Loucy (cell line): Measurements from ENCODE around the gene HIVEP1.

Experiments
- H2AFZ ChIP-seq: fragments of 200-600 bp; sonication (generic); 2 replicates; pipeline ENCODE4 v1.6.0; 2016; ENCODE audit warnings: antibody characterized with exemption, mild to moderate bottlenecking, low read length, moderate library complexity
- H3F3A ChIP-seq: fragments of 200-600 bp; 2 replicates; pipeline ENCODE4 v1.6.0; 2016; ENCODE audit warnings: antibody characterized with exemption, low read depth, mild to moderate bottlenecking
- H3K27me3 ChIP-seq: fragments of 200-600 bp; sonication (generic); 2 replicates; pipeline ENCODE4 v1.6.1; 2014; ENCODE audit warnings: low read length, mild to moderate bottlenecking; ENCODE audit not compliant: insufficient read depth, poor library complexity, severe bottlenecking
- H3K36me3 ChIP-seq: fragments of 200-600 bp; sonication (generic); 2 replicates; pipeline ENCODE4 v1.6.1; 2016; ENCODE audit warnings: low read length; ENCODE audit not compliant: insufficient read depth
- H3K4me1 ChIP-seq: fragments of 200-600 bp; sonication (generic); 2 replicates; pipeline ENCODE4 v1.5.1; 2014; ENCODE audit warnings: low read length, mild to moderate bottlenecking; ENCODE audit not compliant: insufficient read depth, poor library complexity, severe bottlenecking
- H3K4me2 ChIP-seq: fragments of 200-600 bp; sonication (generic); 2 replicates; pipeline ENCODE4 v1.6.0; 2014; ENCODE audit warnings: antibody characterized with exemption, low read length, low read depth, mild to moderate bottlenecking; ENCODE audit not compliant: poor library complexity, severe bottlenecking
- H3K4me3 ChIP-seq: fragments of 200-600 bp; sonication (generic); 2 replicates; pipeline ENCODE4 v1.5.1; 2014; ENCODE audit warnings: low read length, mild to moderate bottlenecking, mixed read lengths; ENCODE audit not compliant: poor library complexity, severe bottlenecking
- H3K79me2 ChIP-seq: fragments of 200-600 bp; sonication (generic); 2 replicates; pipeline ENCODE4 v1.6.1; 2014; ENCODE audit warnings: low read length; ENCODE audit not compliant: insufficient read depth
- H3K9ac ChIP-seq: fragments of 200-600 bp; sonication (generic); 2 replicates; pipeline ENCODE4 v1.6.0; 2014; ENCODE audit warnings: mild to moderate bottlenecking, low read depth, low read length, moderate library complexity; ENCODE audit not compliant: poor library complexity, severe bottlenecking
- H3K9me2 ChIP-seq: fragments of 200-600 bp; sonication (generic); replicated peaks from 2 replicates; pipeline ENCODE4 v1.6.1; 2016; ENCODE audit warnings: low read depth, low read length, mixed read lengths
- H3K9me3 ChIP-seq: fragments of 200-600 bp; sonication (generic); 2 replicates; pipeline ENCODE4 v1.6.1; 2014; ENCODE audit warnings: mild to moderate bottlenecking, antibody characterized with exemption, low read length, low read depth; ENCODE audit not compliant: insufficient read depth
- H4K20me1 ChIP-seq: fragments of 200-600 bp; sonication (generic); 2 replicates; pipeline ENCODE4 v1.6.0; 2014; ENCODE audit warnings: antibody characterized with exemption, low read length, mild to moderate bottlenecking; ENCODE audit not compliant: insufficient read depth, poor library complexity, severe bottlenecking
- EZH2phosphoT487 ChIP-seq: fragments of 200-600 bp; IDR thresholded peaks from 2 replicates; pipeline ENCODE4 v1.6.1; 2018; ENCODE audit warnings: antibody characterized with exemption, mild to moderate bottlenecking, moderate library complexity, borderline replicate concordance
- TF ChIP-seq, protein P1 (sequence below): fragments of 200-600 bp; sonication (generic); conservative IDR thresholded peaks from 2 replicates; pipeline ENCODE4 v1.5.1; 2014; ENCODE audit warnings: mild to moderate bottlenecking, antibody characterized with exemption, low read length

HIVEP1 gene

DNA sequence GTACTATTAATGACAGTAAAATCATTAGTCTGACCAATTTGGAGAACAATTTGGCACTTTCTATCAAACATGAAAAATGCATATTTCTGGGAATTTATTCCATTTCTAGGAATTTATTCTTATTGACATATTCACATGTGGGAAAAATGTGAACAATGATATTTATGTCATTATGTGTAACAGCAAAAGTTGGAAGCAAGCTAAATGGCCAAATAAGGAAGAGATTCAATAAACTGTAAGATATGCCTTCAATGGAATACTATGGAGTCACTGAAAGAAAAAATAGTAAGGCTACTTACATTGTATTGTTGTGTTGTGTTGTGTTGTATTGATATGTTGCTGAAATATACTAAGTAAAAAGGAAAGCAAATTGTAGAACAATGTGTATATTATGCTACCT, 177.5 kb downstream of the HIVEP1 start:
- Histone ChIP-seq H2AFZ (no peak overlapping the region), H3F3A (no peaks in the 10 kb centered on the region), H3K4me3 (no peak overlapping the region), H3K4me2 (no peak overlapping the region), H3K79me2 (no peaks in the 10 kb centered on the region), H4K20me1 (no peaks in the 10 kb centered on the region), H3K9me2 (no peaks in the 10 kb centered on the region), H3K27me3 (no peaks in the 10 kb centered on the region), H3K4me1 (no peaks in the 10 kb centered on the region), H3K36me3 (no peaks in the 10 kb centered on the region), H3K9me3 (no peaks in the 10 kb centered on the region), H3K9ac (no peak overlapping the region)
- TF ChIP-seq EZH2phosphoT487 = no peak

DNA sequence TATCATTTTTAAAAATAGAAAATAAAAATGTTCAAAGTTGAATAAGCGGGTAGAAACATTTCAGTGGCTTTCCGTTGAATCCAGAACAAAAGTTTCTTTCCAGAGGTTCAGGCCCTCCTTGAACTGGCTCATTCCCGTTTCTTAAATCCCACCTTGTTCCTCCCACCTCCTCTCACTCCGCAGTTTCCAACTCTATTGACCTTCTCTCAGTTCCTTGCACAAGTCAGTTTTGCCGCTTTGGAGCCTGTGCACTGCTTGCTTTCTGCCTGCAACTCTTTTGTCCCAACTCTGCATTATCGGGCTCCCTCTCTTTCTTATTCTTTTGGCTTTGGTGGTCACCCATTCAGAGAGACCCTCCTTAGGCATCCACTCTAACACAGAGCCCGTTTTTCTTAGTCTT, 178.1 kb downstream of the HIVEP1 start:
- Histone ChIP-seq H4K20me1 (no peaks in the 10 kb centered on the region), H2AFZ (no peak overlapping the region), H3K9me2 (no peaks in the 10 kb centered on the region), H3F3A (no peaks in the 10 kb centered on the region), H3K36me3 (no peaks in the 10 kb centered on the region), H3K9me3 (no peaks in the 10 kb centered on the region), H3K79me2 (no peaks in the 10 kb centered on the region), H3K4me2 (no peak overlapping the region), H3K27me3 (no peaks in the 10 kb centered on the region), H3K4me3 (no peak overlapping the region), H3K4me1 (no peaks in the 10 kb centered on the region), H3K9ac (no peak overlapping the region)
- TF ChIP-seq, protein P1, sequence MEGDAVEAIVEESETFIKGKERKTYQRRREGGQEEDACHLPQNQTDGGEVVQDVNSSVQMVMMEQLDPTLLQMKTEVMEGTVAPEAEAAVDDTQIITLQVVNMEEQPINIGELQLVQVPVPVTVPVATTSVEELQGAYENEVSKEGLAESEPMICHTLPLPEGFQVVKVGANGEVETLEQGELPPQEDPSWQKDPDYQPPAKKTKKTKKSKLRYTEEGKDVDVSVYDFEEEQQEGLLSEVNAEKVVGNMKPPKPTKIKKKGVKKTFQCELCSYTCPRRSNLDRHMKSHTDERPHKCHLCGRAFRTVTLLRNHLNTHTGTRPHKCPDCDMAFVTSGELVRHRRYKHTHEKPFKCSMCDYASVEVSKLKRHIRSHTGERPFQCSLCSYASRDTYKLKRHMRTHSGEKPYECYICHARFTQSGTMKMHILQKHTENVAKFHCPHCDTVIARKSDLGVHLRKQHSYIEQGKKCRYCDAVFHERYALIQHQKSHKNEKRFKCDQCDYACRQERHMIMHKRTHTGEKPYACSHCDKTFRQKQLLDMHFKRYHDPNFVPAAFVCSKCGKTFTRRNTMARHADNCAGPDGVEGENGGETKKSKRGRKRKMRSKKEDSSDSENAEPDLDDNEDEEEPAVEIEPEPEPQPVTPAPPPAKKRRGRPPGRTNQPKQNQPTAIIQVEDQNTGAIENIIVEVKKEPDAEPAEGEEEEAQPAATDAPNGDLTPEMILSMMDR = no peak
- TF ChIP-seq EZH2phosphoT487 = no peak

DNA sequence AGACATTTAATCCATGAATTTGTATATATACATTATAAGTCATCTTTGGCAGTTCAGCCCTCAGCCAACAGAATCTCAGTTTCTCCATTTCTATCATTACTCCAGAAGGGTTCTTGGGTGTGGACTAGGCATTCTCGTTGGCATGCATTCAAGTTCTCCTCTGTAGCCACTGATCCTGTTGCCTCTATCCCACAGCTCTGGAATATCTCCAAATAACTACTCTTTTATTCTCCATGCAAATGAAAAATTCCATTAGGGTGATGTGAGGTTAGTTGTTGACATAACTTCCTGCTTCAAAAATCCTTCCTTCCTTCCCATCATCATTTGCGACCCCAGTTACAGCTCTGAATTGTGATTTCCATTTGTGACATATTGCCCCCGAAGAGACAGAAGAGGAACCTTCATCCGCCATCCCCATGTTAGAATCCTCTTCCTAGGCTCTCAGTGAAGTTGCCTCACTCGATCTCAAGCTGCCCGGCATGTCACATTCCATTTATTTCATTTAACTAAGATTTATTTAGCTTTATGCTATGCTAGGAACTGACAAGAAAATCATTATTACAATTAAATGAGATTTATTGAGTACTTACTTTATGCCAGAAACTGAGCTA, 184.3 kb downstream of the HIVEP1 start:
- no peak for TF ChIP-seq EZH2phosphoT487
- TF ChIP-seq, protein P1 = no peak
- no peaks in the 10 kb centered on the region for H3K36me3 ChIP-seq
- no peak overlapping the region for H3K9ac ChIP-seq
- H3K27me3 ChIP-seq = no peaks in the 10 kb centered on the region
- no peak overlapping the region for H3K4me2 ChIP-seq
- H3F3A ChIP-seq = no peaks in the 10 kb centered on the region
- no peaks in the 10 kb centered on the region for H4K20me1 ChIP-seq
- peaks cover 2% of the 10 kb centered on the region for H3K4me1 ChIP-seq
- no peak overlapping the region for H2AFZ ChIP-seq
- H3K4me3 ChIP-seq = no peak overlapping the region
- no peaks in the 10 kb centered on the region for H3K9me3 ChIP-seq
- H3K9me2 ChIP-seq = no peaks in the 10 kb centered on the region
- no peaks in the 10 kb centered on the region for H3K79me2 ChIP-seq

DNA sequence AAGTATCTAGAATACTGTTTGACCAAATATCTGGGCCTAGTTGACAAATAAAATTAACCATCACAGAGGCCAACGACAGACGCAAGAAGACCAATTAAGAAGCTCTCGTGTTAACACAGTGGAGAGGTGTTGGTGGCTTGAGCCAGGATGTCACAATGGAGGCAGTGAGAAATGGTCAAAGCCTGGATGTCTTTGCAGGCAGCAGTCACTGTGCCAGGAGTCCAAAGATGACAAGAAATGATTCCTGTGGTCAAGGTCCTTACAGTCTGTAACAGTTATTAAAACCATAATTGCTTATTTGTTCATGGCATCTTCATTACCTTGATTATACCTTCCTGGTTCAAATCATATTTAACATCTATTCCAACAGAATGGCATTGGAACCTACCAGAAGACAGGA, 186.7 kb downstream of the HIVEP1 start:
- Histone ChIP-seq H4K20me1 (no peaks in the 10 kb centered on the region), H3F3A (no peaks in the 10 kb centered on the region), H3K9me3 (no peaks in the 10 kb centered on the region), H3K9me2 (no peaks in the 10 kb centered on the region), H3K79me2 (no peaks in the 10 kb centered on the region), H3K4me3 (no peak overlapping the region), H3K9ac (no peak overlapping the region), H2AFZ (no peak overlapping the region), H3K4me2 (no peak overlapping the region), H3K36me3 (no peaks in the 10 kb centered on the region), H3K27me3 (no peaks in the 10 kb centered on the region), H3K4me1 (peaks cover 2% of the 10 kb centered on the region)
- TF ChIP-seq EZH2phosphoT487 = no peak
- TF ChIP-seq, protein P1 = no peak
